IMR-90 (cell line): ENCODE results near the gene ASIC2. TPM values are rescaled to one million over a fixed set of nuclear protein-coding genes. Genes with fewer than 3 reads are reported as not detected.

Source experiments
- ATAC-seq: fragments of 200-7000 bp; cut with Tn5 transposase; 2 replicates; pipeline ENCODE4 v1.9.1; 2020; ENCODE audit warnings: low read depth, mild to moderate bottlenecking, moderate library complexity
- BruUV-seq: library from RNA; stranded (reverse); fragments of 400-500 nt; replicated peaks from 2 replicates; lab custom pipeline; 2021; lab: Mats Ljungman, UMichigan
- CTCF ChIA-PET: fragments of 300-600 bp; formaldehyde crosslinking; extraction: SDS; loops from one replicate; lab custom pipeline; 2021; ENCODE audit warnings: antibody characterized with exemption; lab: Yijun Ruan, JAX
- POLR2A ChIA-PET: fragments of 300-600 bp; sonication (Branson Sonifier 250); formaldehyde crosslinking; loops from one replicate; lab custom pipeline; 2022; ENCODE audit warnings: antibody characterized with exemption; ENCODE audit not compliant: unreplicated experiment; lab: Charles Lee
- DNase-seq: peaks from one replicate; pipeline ENCODE4 v3.0.0; 2013
- H2AFZ ChIP-seq: replicated peaks from 2 replicates; pipeline ENCODE3; 2013; ENCODE audit warnings: low read length, mild to moderate bottlenecking; ENCODE audit not compliant: poor library complexity
- H2AK5ac ChIP-seq: 2 replicates; pipeline ENCODE4 v1.6.1; 2013; ENCODE audit warnings: low read depth, low read length, inconsistent platforms
- H2AK9ac ChIP-seq: replicated peaks from 2 replicates; pipeline ENCODE3; 2013; ENCODE audit warnings: mild to moderate bottlenecking, low read depth, low read length, moderate library complexity; ENCODE audit not compliant: poor library complexity
- H2BK120ac ChIP-seq: 2 replicates; pipeline ENCODE4 v1.6.1; 2013; ENCODE audit warnings: low read depth, low read length, inconsistent platforms
- H2BK15ac ChIP-seq: 3 replicates; pipeline ENCODE4 v1.6.1; 2013; ENCODE audit warnings: low read depth, low read length, inconsistent platforms
- H2BK20ac ChIP-seq: 2 replicates; pipeline ENCODE4 v1.6.1; 2013; ENCODE audit warnings: low read depth, mild to moderate bottlenecking, inconsistent platforms, low read length, moderate library complexity
- H2BK5ac ChIP-seq: 2 replicates; pipeline ENCODE4 v1.6.1; 2013; ENCODE audit warnings: mild to moderate bottlenecking, low read depth, low read length, inconsistent platforms; ENCODE audit not compliant: poor library complexity, severe bottlenecking
- H3K14ac ChIP-seq: replicated peaks from 2 replicates; pipeline ENCODE4 v1.6.1; 2013; ENCODE audit warnings: low read depth, low read length, inconsistent platforms
- H3K18ac ChIP-seq: 2 replicates; pipeline ENCODE4 v1.6.1; 2013; ENCODE audit warnings: low read depth, low read length, control low read depth
- H3K23ac ChIP-seq: 2 replicates; pipeline ENCODE4 v1.6.1; 2013; ENCODE audit warnings: low read depth, low read length, inconsistent platforms
- H3K27ac ChIP-seq: 2 replicates; pipeline ENCODE4 v1.5.1; 2013; ENCODE audit warnings: mild to moderate bottlenecking, control low read depth, low read length; ENCODE audit not compliant: insufficient read depth
- H3K27me3 ChIP-seq: 2 replicates; pipeline ENCODE4 v1.6.1; 2013; ENCODE audit warnings: low read length; ENCODE audit not compliant: control insufficient read depth, insufficient read depth
- H3K36me3 ChIP-seq: 2 replicates; pipeline ENCODE4 v1.6.1; 2013; ENCODE audit warnings: low read length, mixed read lengths; ENCODE audit not compliant: control insufficient read depth, insufficient read depth
- H3K4ac ChIP-seq: 2 replicates; pipeline ENCODE4 v1.6.1; 2013; ENCODE audit warnings: low read depth, low read length, inconsistent platforms
- H3K4me1 ChIP-seq: 2 replicates; pipeline ENCODE4 v1.6.1; 2013; ENCODE audit warnings: low read length, mixed read lengths; ENCODE audit not compliant: control insufficient read depth, insufficient read depth
- H3K4me2 ChIP-seq: 2 replicates; pipeline ENCODE4 v1.6.1; 2013; ENCODE audit warnings: low read depth, mild to moderate bottlenecking, control low read depth, low read length, moderate library complexity
- H3K4me3 ChIP-seq: 2 replicates; pipeline ENCODE4 v1.5.1; 2013; ENCODE audit warnings: low read depth, mild to moderate bottlenecking, control low read depth, low read length, moderate library complexity; ENCODE audit not compliant: insufficient read depth
- H3K56ac ChIP-seq: 2 replicates; pipeline ENCODE4 v1.6.1; 2013; ENCODE audit warnings: low read length, inconsistent platforms; ENCODE audit not compliant: insufficient read depth; ENCODE audit errors: extremely low read depth
- H3K79me1 ChIP-seq, 2 experiments: 2 replicates each; pipeline ENCODE4 v1.6.1; 2013; ENCODE audit warnings: low read length in 2 of 2, inconsistent platforms in 1 of 2, low read depth in 1 of 2
- H3K9ac ChIP-seq: 2 replicates; pipeline ENCODE4 v1.6.1; 2013; ENCODE audit warnings: low read depth, low read length, control low read depth
- H3K9me1 ChIP-seq: 2 replicates; pipeline ENCODE4 v1.6.1; 2013; ENCODE audit warnings: low read length, inconsistent platforms; ENCODE audit not compliant: insufficient read depth
- H3K9me3 ChIP-seq: 2 replicates; pipeline ENCODE4 v1.6.1; 2013; ENCODE audit warnings: low read length; ENCODE audit not compliant: control insufficient read depth, insufficient read depth
- H4K20me1 ChIP-seq: 2 replicates; pipeline ENCODE4 v1.6.1; 2013; ENCODE audit warnings: low read length, inconsistent platforms; ENCODE audit not compliant: insufficient read depth
- H4K5ac ChIP-seq: 2 replicates; pipeline ENCODE4 v1.6.1; 2013; ENCODE audit warnings: mild to moderate bottlenecking, low read depth, low read length, control low read depth
- H4K8ac ChIP-seq, 2 experiments: 2 replicates each; pipeline ENCODE4 v1.6.1; 2013; ENCODE audit warnings: low read depth in 2 of 2, low read length in 2 of 2, control low read depth in 1 of 2, inconsistent platforms in 1 of 2
- H4K91ac ChIP-seq: 2 replicates; pipeline ENCODE4 v1.6.1; 2013; ENCODE audit warnings: low read depth, low read length, inconsistent platforms; ENCODE audit not compliant: insufficient read depth
- SMC3 ChIP-seq: fragments of 150-350 bp; IDR thresholded peaks from 2 replicates; pipeline ENCODE4 v1.6.1; 2016; ENCODE audit warnings: low read depth, mild to moderate bottlenecking, antibody characterized with exemption, low read length, moderate library complexity
- WGBS, 2 experiments: methylation state at CpG; one replicate each; pipeline versions ENCODE4 v1.1.5 to v1.1.7; 2013; ENCODE audit warnings: missing lambda C conversion rate in 2 of 2; ENCODE audit not compliant: insufficient read length in 1 of 2; ENCODE audit errors: extremely low coverage in 2 of 2; 5-methylcytosine and 5-hydroxymethylcytosine counted together
- dilution Hi-C: fragments of 300-500 bp; cut with HindIII; formaldehyde crosslinking; loops from one replicate; pipeline ENCODE4 v1.14.3; 2018; ENCODE audit warnings: low sequenced_read_pairs; ENCODE audit not compliant: unreplicated experiment
- in situ Hi-C: fragments of 300-500 bp; cut with MboI; formaldehyde crosslinking; loops from 3 replicates; pipeline ENCODE4 v1.14.3; 2019; ENCODE audit warnings: low sequenced_read_pairs, inconsistent platforms, mixed read lengths
- intact Hi-C: fragments of 100-400 bp; cut with micrococcal nuclease; formaldehyde crosslinking; loops from 2 replicates; pipeline ENCODE4 v1.10.0; 2022
- polyA plus RNA-seq, 3 experiments: library from polyadenylated mRNA; depleted of rRNA; stranded (reverse); fragments of >200 nt; gene quantifications; 2 replicates each; pipeline ENCODE4 v1.2.3, GENCODE V29; 2012; ENCODE audit warnings: low replicate concordance in 1 of 3
- total RNA-seq: library from RNA; depleted of rRNA; stranded (reverse); fragments of >200 nt; gene quantifications from 2 replicates; pipeline ENCODE4 v1.2.3, GENCODE V29; 2012

ASIC2 gene
- total and polyA plus RNA-seq, 2 of the 4 experiments (the other 2 are of a cell fraction) = under 0.01 to 0.15 TPM

DNA sequence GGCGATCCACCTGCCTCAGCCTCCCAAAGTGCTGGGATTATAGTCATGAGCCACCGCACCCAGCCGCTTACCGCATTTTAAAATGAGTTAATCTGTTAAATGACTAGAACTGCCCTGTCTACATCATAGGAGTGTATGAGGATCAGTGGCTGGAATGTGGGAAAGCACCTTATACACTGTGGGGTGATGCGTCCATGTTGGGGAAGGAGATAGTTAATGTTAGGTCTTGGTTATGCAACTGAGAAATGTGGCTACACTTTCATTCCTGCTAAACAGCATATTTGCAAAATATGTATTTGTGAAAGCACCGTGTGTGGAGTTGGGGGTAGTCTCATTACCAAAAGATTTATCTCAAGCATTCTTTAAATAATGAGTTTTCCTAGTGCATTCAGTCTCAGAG, 193.8 kb downstream of the ASIC2 start:
- no peak overlapping the region for H4K5ac ChIP-seq
- no peak overlapping the region for H2AK9ac ChIP-seq
- H2BK120ac ChIP-seq = no peak overlapping the region
- H3K9me3 ChIP-seq = no peaks in the 10 kb centered on the region
- WGBS, 2 experiments = 80% methylated on average over 1 of the region's 6 CpGs; no CpG with 5 or more reads in 1 of the 2 experiments
- H3K14ac ChIP-seq = no peak overlapping the region
- no peaks in the 10 kb centered on the region for H3K4me1 ChIP-seq
- no peak overlapping the region for H2BK5ac ChIP-seq
- POLR2A ChIA-PET = no interaction called here
- no peaks in the 10 kb centered on the region for H3K36me3 ChIP-seq
- H2BK20ac ChIP-seq = no peak overlapping the region
- no peak overlapping the region for H3K9ac ChIP-seq
- H4K91ac ChIP-seq = no peak overlapping the region
- dilution Hi-C loops (no loop called here), in situ Hi-C loops (no loop called here), intact Hi-C loops (no loop called here)
- H3K56ac ChIP-seq = no peak overlapping the region
- H2AFZ ChIP-seq = no peak overlapping the region
- no peak for ATAC-seq
- no peaks in the 10 kb centered on the region for H3K79me1 ChIP-seq
- H4K8ac ChIP-seq = no peak overlapping the region
- H4K20me1 ChIP-seq = no peaks in the 10 kb centered on the region
- no peaks in the 10 kb centered on the region; the same call in 1 of the 2 replicates for H3K27me3 ChIP-seq
- H3K18ac ChIP-seq = no peak overlapping the region
- H3K9me1 ChIP-seq = no peaks in the 10 kb centered on the region
- CTCF ChIA-PET = no interaction called here
- H3K27ac ChIP-seq = no peak overlapping the region
- no peak overlapping the region for H3K4me2 ChIP-seq
- no peak overlapping the region for H2BK15ac ChIP-seq
- no TSS peak for BruUV-seq
- H3K4me3 ChIP-seq = no peak overlapping the region
- DNase-seq = no peak
- H3K4ac ChIP-seq = no peak overlapping the region
- no peak overlapping the region for H3K23ac ChIP-seq
- no peak overlapping the region for H2AK5ac ChIP-seq
- no peak for TF ChIP-seq SMC3
